Testis (tissue), 3 donors: ENCODE results near the gene FYN. TPM values are rescaled to one million over a fixed set of nuclear protein-coding genes. Genes with fewer than 3 reads are reported as not detected.

Source experiments
- DNase-seq: peaks from one replicate; pipeline ENCODE4 v3.0.0-alpha.2; 2019
- H3K27ac ChIP-seq, 2 donors: fragments of 200-600 bp; sonication (generic); one replicate each; pipeline ENCODE4 v1.5.1; 2019
- H3K27me3 ChIP-seq: fragments of 200-600 bp; sonication (generic); one replicate; pipeline ENCODE4 v1.5.1; 2019
- H3K36me3 ChIP-seq: fragments of 200-600 bp; sonication (generic); one replicate; pipeline ENCODE4 v1.5.1; 2017; ENCODE audit warnings: low read depth; ENCODE audit errors: missing control alignments
- H3K4me1 ChIP-seq: fragments of 200-600 bp; sonication (generic); one replicate; pipeline ENCODE4 v1.5.1; 2019
- H3K4me3 ChIP-seq, 2 donors: fragments of 200-600 bp; sonication (generic); one replicate each; pipeline ENCODE4 v1.5.1; 2017 to 2019
- H3K9me3 ChIP-seq: fragments of 200-600 bp; sonication (generic); one replicate; pipeline ENCODE4 v1.5.1; 2017
- CTCF ChIP-seq, 3 experiments: fragments of 450-650 bp in 2 of 3; fragments of 200-600 bp in 1 of 3; sonication (generic) in 1 of 3; IDR thresholded peaks; one replicate each; pipeline ENCODE4 v1.5.1; 2016 to 2019; ENCODE audit warnings: antibody characterized with exemption in 3 of 3, mild to moderate bottlenecking in 2 of 3, moderate library complexity in 1 of 3
- POLR2A ChIP-seq: fragments of 450-650 bp; IDR thresholded peaks from one replicate; pipeline ENCODE4 v1.6.1; 2017; ENCODE audit warnings: antibody characterized with exemption, mild to moderate bottlenecking, moderate library complexity
- WGBS, 2 donors: methylation state at CpG; one replicate each; pipeline ENCODE4 v1.1.5; 2018; 5-methylcytosine and 5-hydroxymethylcytosine counted together
- intact Hi-C: fragments of 100-400 bp; cut with DNase I; formaldehyde crosslinking; loops from one replicate; pipeline ENCODE4 v1.15.1; 2023; ENCODE audit warnings: low total_unique reads
- polyA plus RNA-seq: library from polyadenylated mRNA; stranded (reverse); fragments of 350-450 nt; fragmentation: Illumina TruSeq; extraction: RNeasy Lipid Tissue Mini Kit (QIAGEN cat#74804); gene quantifications from one replicate; pipeline ENCODE4 v1.2.3, GENCODE V29; 2014; ENCODE audit warnings: low read depth, low replicate concordance; ENCODE audit not compliant: insufficient read depth
- total RNA-seq, 2 donors: library from RNA; depleted of rRNA; stranded (reverse); fragments of >200 nt; gene quantifications; one replicate each; pipeline ENCODE4 v1.2.3, GENCODE V29; 2016

Gene FYN
- total and polyA plus RNA-seq, 3 donors from 2014 or later: 74.0 to 145 (median 104) TPM

- Histone ChIP-seq H3K27ac (no peak overlapping the region), H3K36me3 (no peaks in the 10 kb centered on the region), H3K27me3 (no peaks in the 10 kb centered on the region), H3K4me3 (no peak overlapping the region), H3K9me3 (no peaks in the 10 kb centered on the region), H3K4me1 (peaks cover 14% of the 10 kb centered on the region)
- intact Hi-C loops: no loop called here
- no peak for DNase-seq
- TF ChIP-seq POLR2A (no peak), CTCF (IDR thresholded peaks at IDR 0.05) (no peak)
- WGBS, 2 donors: 76 to 92% methylated on average over 1 of the region's 1 CpG
Observed at GRCh38 chr6:111745636-111746035, 127.6 kb downstream of the FYN start.

- intact Hi-C loops: no loop called here
- TF ChIP-seq CTCF (IDR thresholded peaks at IDR 0.05) (no peak), POLR2A (no peak)
- H3K4me1 ChIP-seq: peaks cover 14% of the 10 kb centered on the region
- H3K4me3 ChIP-seq: no peak overlapping the region
- H3K27me3 ChIP-seq: no peaks in the 10 kb centered on the region
- no peaks in the 10 kb centered on the region for H3K9me3 ChIP-seq
- no peaks in the 10 kb centered on the region for H3K36me3 ChIP-seq
- DNase-seq: no peak
- no peak overlapping the region for H3K27ac ChIP-seq
- 75 to 79% methylated on average over 4 of the region's 4 CpGs for WGBS, 2 donors
Observed at GRCh38 chr6:111745186-111745585, 128.1 kb downstream of the FYN start.

- peak; percentile 43 for DNase-seq
- intact Hi-C loops: no loop called here
- H3K4me3 ChIP-seq: no peak overlapping the region
- TF ChIP-seq POLR2A: no peak
- no peak for TF ChIP-seq CTCF (IDR thresholded peaks at IDR 0.05)
- peaks cover 14% of the 10 kb centered on the region for H3K4me1 ChIP-seq
- H3K27ac ChIP-seq: no peak overlapping the region
- H3K9me3 ChIP-seq: no peaks in the 10 kb centered on the region
- no peaks in the 10 kb centered on the region for H3K36me3 ChIP-seq
- H3K27me3 ChIP-seq: no peaks in the 10 kb centered on the region
- 25 to 36% methylated on average over 8 of the region's 8 CpGs for WGBS, 2 donors
Observed at GRCh38 chr6:111743862-111744692, 129.2 kb downstream of the FYN start.

GRCh38 chr6:111743360-111743759, 129.9 kb downstream of the FYN start:
- peaks cover 14% of the 10 kb centered on the region for H3K4me1 ChIP-seq
- no peak overlapping the region for H3K4me3 ChIP-seq
- intact Hi-C loops: no loop called here
- no peak overlapping the region for H3K27ac ChIP-seq
- no peak for DNase-seq
- H3K9me3 ChIP-seq: no peaks in the 10 kb centered on the region
- H3K27me3 ChIP-seq: no peaks in the 10 kb centered on the region
- TF ChIP-seq CTCF (IDR thresholded peaks at IDR 0.05) (no peak), POLR2A (no peak)
- whole genome bisulfite sequencing, 2 donors: 66 to 76% methylated on average over 5 of the region's 5 CpGs
- H3K36me3 ChIP-seq: no peaks in the 10 kb centered on the region
